ENCODE measurements around the gene ROR2.

DNA sequence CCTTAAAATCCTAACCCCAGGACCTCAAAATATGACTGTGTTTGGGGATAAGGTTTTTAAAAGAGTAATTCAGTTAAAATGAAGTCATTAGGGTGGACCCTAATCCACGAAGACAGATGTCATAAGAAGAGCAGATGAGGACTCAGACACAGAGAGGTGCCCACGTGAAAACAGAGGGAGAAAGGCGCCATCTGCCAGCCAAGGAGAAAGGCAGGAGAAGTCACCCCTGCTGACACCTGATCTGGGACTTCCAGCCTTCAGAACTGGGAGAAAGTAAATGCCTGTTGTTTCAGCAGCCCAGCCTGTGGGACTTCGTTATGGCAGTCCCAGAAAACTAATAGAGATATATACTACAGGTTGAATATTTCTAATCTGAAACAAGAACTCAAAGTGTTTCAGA, 67.4 kb downstream of the ROR2 start:
- TF ChIP-seq CTCF (IDR thresholded peaks at IDR 0.05) = no peak
- no peak for TF ChIP-seq SIN3A (IDR thresholded peaks at IDR 0.05; ENCODE audit: borderline replicate concordance, insufficient read depth, low read depth, low read length)
- TF ChIP-seq POLR2AphosphoS5 (IDR thresholded peaks at IDR 0.05; ENCODE audit: low read depth, low read length) = no peak
- TF ChIP-seq, protein P1, sequence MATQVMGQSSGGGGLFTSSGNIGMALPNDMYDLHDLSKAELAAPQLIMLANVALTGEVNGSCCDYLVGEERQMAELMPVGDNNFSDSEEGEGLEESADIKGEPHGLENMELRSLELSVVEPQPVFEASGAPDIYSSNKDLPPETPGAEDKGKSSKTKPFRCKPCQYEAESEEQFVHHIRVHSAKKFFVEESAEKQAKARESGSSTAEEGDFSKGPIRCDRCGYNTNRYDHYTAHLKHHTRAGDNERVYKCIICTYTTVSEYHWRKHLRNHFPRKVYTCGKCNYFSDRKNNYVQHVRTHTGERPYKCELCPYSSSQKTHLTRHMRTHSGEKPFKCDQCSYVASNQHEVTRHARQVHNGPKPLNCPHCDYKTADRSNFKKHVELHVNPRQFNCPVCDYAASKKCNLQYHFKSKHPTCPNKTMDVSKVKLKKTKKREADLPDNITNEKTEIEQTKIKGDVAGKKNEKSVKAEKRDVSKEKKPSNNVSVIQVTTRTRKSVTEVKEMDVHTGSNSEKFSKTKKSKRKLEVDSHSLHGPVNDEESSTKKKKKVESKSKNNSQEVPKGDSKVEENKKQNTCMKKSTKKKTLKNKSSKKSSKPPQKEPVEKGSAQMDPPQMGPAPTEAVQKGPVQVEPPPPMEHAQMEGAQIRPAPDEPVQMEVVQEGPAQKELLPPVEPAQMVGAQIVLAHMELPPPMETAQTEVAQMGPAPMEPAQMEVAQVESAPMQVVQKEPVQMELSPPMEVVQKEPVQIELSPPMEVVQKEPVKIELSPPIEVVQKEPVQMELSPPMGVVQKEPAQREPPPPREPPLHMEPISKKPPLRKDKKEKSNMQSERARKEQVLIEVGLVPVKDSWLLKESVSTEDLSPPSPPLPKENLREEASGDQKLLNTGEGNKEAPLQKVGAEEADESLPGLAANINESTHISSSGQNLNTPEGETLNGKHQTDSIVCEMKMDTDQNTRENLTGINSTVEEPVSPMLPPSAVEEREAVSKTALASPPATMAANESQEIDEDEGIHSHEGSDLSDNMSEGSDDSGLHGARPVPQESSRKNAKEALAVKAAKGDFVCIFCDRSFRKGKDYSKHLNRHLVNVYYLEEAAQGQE (IDR thresholded peaks at IDR 0.05; ENCODE audit: insufficient read depth in 1 of 2, low read depth in 2 of 2, low read length in 1 of 2) = no peak

Measured in Panc1 (cell line).